Activated naive CD8-positive, alpha-beta T cell (primary cell): Measurements from ENCODE around the gene ZNF260.
"Not testable (repeated sequence)": the region's sequence is repeated elsewhere in the genome, so short reads cannot be mapped to it uniquely, and the experiment has no call there.

Experiments used
- H3K27ac Mint-ChIP-seq: one replicate; pipeline ENCODE4 v1.8.0; 2021; ENCODE audit warnings: mixed read lengths
- H3K27me3 Mint-ChIP-seq: one replicate; pipeline ENCODE4 v1.8.0; 2021; ENCODE audit warnings: mixed read lengths
- H3K36me3 Mint-ChIP-seq: one replicate; pipeline ENCODE4 v1.8.0; 2021; ENCODE audit warnings: mixed read lengths
- H3K4me1 Mint-ChIP-seq: one replicate; pipeline ENCODE4 v1.8.0; 2021; ENCODE audit warnings: low read depth, mixed read lengths
- H3K4me3 Mint-ChIP-seq: one replicate; pipeline ENCODE4 v1.8.0; 2021; ENCODE audit warnings: mild to moderate bottlenecking, mixed read lengths
- H3K9me3 Mint-ChIP-seq: one replicate; pipeline ENCODE4 v1.8.0; 2021; ENCODE audit warnings: low read depth, mixed read lengths

ZNF260 gene

GRCh38 chr19:36514012-36514612, 14.0 kb downstream of the ZNF260 start:
- H3K27me3 Mint-ChIP-seq: no peaks in the 10 kb centered on the region
- H3K36me3 Mint-ChIP-seq: peaks cover 56% of the 10 kb centered on the region
- no peaks in the 10 kb centered on the region for H3K4me1 Mint-ChIP-seq
- H3K27ac Mint-ChIP-seq: no peak overlapping the region
- H3K9me3 Mint-ChIP-seq: peaks cover 41% of the 10 kb centered on the region
- H3K4me3 Mint-ChIP-seq: no peak overlapping the region

- Mint-ChIP-seq H3K9me3 (peaks cover 8% of the 10 kb centered on the region), H3K4me3 (no peak overlapping the region), H3K36me3 (peaks cover 18% of the 10 kb centered on the region), H3K27me3 (no peaks in the 10 kb centered on the region), H3K27ac (no peak overlapping the region), H3K4me1 (no peaks in the 10 kb centered on the region)
These were observed 19.7 kb downstream of the ZNF260 start for GRCh38 chr19:36508325-36508724.

GRCh38 chr19:36501973-36502372, 26.1 kb downstream of the ZNF260 start:
- peaks cover 10% of the 10 kb centered on the region for H3K36me3 Mint-ChIP-seq
- H3K27me3 Mint-ChIP-seq: no peaks in the 10 kb centered on the region
- peaks cover 7% of the 10 kb centered on the region for H3K9me3 Mint-ChIP-seq
- no peak overlapping the region for H3K27ac Mint-ChIP-seq
- no peak overlapping the region for H3K4me3 Mint-ChIP-seq
- no peaks in the 10 kb centered on the region for H3K4me1 Mint-ChIP-seq

- H3K4me3 Mint-ChIP-seq: no peak overlapping the region
- no peaks in the 10 kb centered on the region for H3K27me3 Mint-ChIP-seq
- H3K36me3 Mint-ChIP-seq: peaks cover 9% of the 10 kb centered on the region
- H3K27ac Mint-ChIP-seq: no peak overlapping the region
- H3K4me1 Mint-ChIP-seq: no peaks in the 10 kb centered on the region
- peaks cover 3% of the 10 kb centered on the region for H3K9me3 Mint-ChIP-seq
These were observed 31.1 kb downstream of the ZNF260 start for GRCh38 chr19:36497001-36497400.

GRCh38 chr19:36492689-36493453, 35.2 kb downstream of the ZNF260 start:
- H3K36me3 Mint-ChIP-seq, H3K27ac Mint-ChIP-seq, H3K9me3 Mint-ChIP-seq, H3K27me3 Mint-ChIP-seq, H3K4me3 Mint-ChIP-seq: not testable (repeated sequence)
- peaks cover 24% of the 10 kb centered on the region for H3K4me1 Mint-ChIP-seq

GRCh38 chr19:36490846-36491245, 37.2 kb downstream of the ZNF260 start:
- not testable (repeated sequence) for H3K4me3 Mint-ChIP-seq, H3K27me3 Mint-ChIP-seq, H3K9me3 Mint-ChIP-seq, H3K27ac Mint-ChIP-seq, H3K36me3 Mint-ChIP-seq
- peaks cover 33% of the 10 kb centered on the region for H3K4me1 Mint-ChIP-seq

- peaks cover 13% of the 10 kb centered on the region for H3K36me3 Mint-ChIP-seq
- peak overlapping the region; percentile 98 for H3K27ac Mint-ChIP-seq
- peaks cover 34% of the 10 kb centered on the region for H3K4me1 Mint-ChIP-seq
- H3K27me3 Mint-ChIP-seq: no peaks in the 10 kb centered on the region
- peaks cover 3% of the 10 kb centered on the region for H3K9me3 Mint-ChIP-seq
- peak overlapping the region; percentile 96 for H3K4me3 Mint-ChIP-seq
These were observed 38.1 kb downstream of the ZNF260 start for GRCh38 chr19:36489920-36490415.

GRCh38 chr19:36489118-36489919, 38.8 kb downstream of the ZNF260 start, which contains the start of gene ZNF566:
ZNF566 (minus strand) TSS chr19:36489561; CDS start chr19:36476557, 13,004 bp downstream.
- H3K4me1 Mint-ChIP-seq: peaks cover 34% of the 10 kb centered on the region
- peak within 1 kb of the TSS; percentile 96 for H3K4me3 Mint-ChIP-seq
- no peaks in the 10 kb centered on the region for H3K27me3 Mint-ChIP-seq
- H3K9me3 Mint-ChIP-seq: peaks cover 3% of the 10 kb centered on the region
- peak within 1 kb of the TSS; percentile 98 for H3K27ac Mint-ChIP-seq
- H3K36me3 Mint-ChIP-seq: peaks cover 15% of the 10 kb centered on the region

- H3K27me3 Mint-ChIP-seq: no peaks in the 10 kb centered on the region
- peaks cover 3% of the 10 kb centered on the region for H3K9me3 Mint-ChIP-seq
- peak overlapping the region; percentile 98 for H3K27ac Mint-ChIP-seq
- H3K36me3 Mint-ChIP-seq: peaks cover 18% of the 10 kb centered on the region
- peaks cover 34% of the 10 kb centered on the region for H3K4me1 Mint-ChIP-seq
- H3K4me3 Mint-ChIP-seq: peak overlapping the region; percentile 96
These were observed 39.3 kb downstream of the ZNF260 start for GRCh38 chr19:36488846-36489117.

GRCh38 chr19:36488118-36488845, 39.8 kb downstream of the ZNF260 start:
- Mint-ChIP-seq H3K27me3 (no peaks in the 10 kb centered on the region), H3K4me3 (peak overlapping the region; percentile 96), H3K9me3 (peaks cover 4% of the 10 kb centered on the region), H3K27ac (peak overlapping the region; percentile 98), H3K36me3 (peaks cover 21% of the 10 kb centered on the region), H3K4me1 (peaks cover 34% of the 10 kb centered on the region)

- Mint-ChIP-seq H3K4me3 (no peak overlapping the region), H3K27me3 (no peaks in the 10 kb centered on the region), H3K27ac (no peak overlapping the region), H3K36me3 (peaks cover 45% of the 10 kb centered on the region), H3K9me3 (peaks cover 5% of the 10 kb centered on the region), H3K4me1 (peaks cover 18% of the 10 kb centered on the region)
These were observed 44.4 kb downstream of the ZNF260 start for GRCh38 chr19:36483653-36484052.

GRCh38 chr19:36482876-36483275, 45.2 kb downstream of the ZNF260 start:
- H3K4me1 Mint-ChIP-seq: peaks cover 11% of the 10 kb centered on the region
- peaks cover 51% of the 10 kb centered on the region for H3K36me3 Mint-ChIP-seq
- H3K4me3 Mint-ChIP-seq: no peak overlapping the region
- H3K9me3 Mint-ChIP-seq: peaks cover 5% of the 10 kb centered on the region
- H3K27me3 Mint-ChIP-seq: no peaks in the 10 kb centered on the region
- H3K27ac Mint-ChIP-seq: no peak overlapping the region
